GM23248 (cell line): Measurements from ENCODE around the gene MAGEB10.

Experiments used
- EZH2 ChIP-seq: fragments of 200-600 bp; sonication (generic); IDR thresholded peaks from 2 replicates; pipeline ENCODE4 v1.6.1; 2018; ENCODE audit warnings: antibody characterized with exemption, mild to moderate bottlenecking; ENCODE audit not compliant: insufficient read depth, poor library complexity, severe bottlenecking
- EZH2phosphoT487 ChIP-seq: fragments of 200-600 bp; sonication (generic); IDR thresholded peaks from 2 replicates; pipeline ENCODE4 v1.6.1; 2018; ENCODE audit warnings: antibody characterized with exemption, moderate library complexity, mild to moderate bottlenecking, low read depth; ENCODE audit not compliant: insufficient read depth

GRCh38 chrX:27823812-27824211, 16.0 kb downstream of the MAGEB10 start:
- TF ChIP-seq EZH2 (no peak), EZH2phosphoT487 (no peak)
